ENCODE measurements around the gene SPATA13.

SPATA13 gene

GRCh38 chr13:24142453-24142852, 18.1 kb upstream of the SPATA13 start:
- no peak for DNase-seq

GRCh38 chr13:24142886-24143285, 17.6 kb upstream of the SPATA13 start:
- DNase-seq: no peak

- no peak for DNase-seq
Measured at GRCh38 chr13:24145240-24145639, 15.3 kb upstream of the SPATA13 start.

GRCh38 chr13:24145674-24146073, 14.8 kb upstream of the SPATA13 start:
- no peak for DNase-seq

- no peak for DNase-seq
Measured at GRCh38 chr13:24146961-24147569, 13.5 kb upstream of the SPATA13 start.

- DNase-seq: no peak
Measured at GRCh38 chr13:24147570-24147963, 13.0 kb upstream of the SPATA13 start.

GRCh38 chr13:24148414-24149235, 11.9 kb upstream of the SPATA13 start:
- DNase-seq: no peak

- no peak for DNase-seq
Measured at GRCh38 chr13:24149246-24150032, 11.1 kb upstream of the SPATA13 start.

GRCh38 chr13:24150572-24150971, 9.9 kb upstream of the SPATA13 start:
- no peak for DNase-seq

GRCh38 chr13:24151864-24152263, 8.7 kb upstream of the SPATA13 start:
- DNase-seq: no peak

GRCh38 chr13:24152292-24153214, 8.0 kb upstream of the SPATA13 start:
- DNase-seq: no peak

GRCh38 chr13:24153347-24153746, 7.2 kb upstream of the SPATA13 start:
- no peak for DNase-seq

GRCh38 chr13:24153979-24154701, 6.4 kb upstream of the SPATA13 start:
- no peak for DNase-seq

- DNase-seq: no peak
Measured at GRCh38 chr13:24159357-24159756, 1.2 kb upstream of the SPATA13 start.

- no peak for DNase-seq
Measured at GRCh38 chr13:24161010-24161775, 673 bp downstream of the SPATA13 start.

GRCh38 chr13:24161980-24162525, 1.5 kb downstream of the SPATA13 start:
- no peak for DNase-seq

- DNase-seq: no peak
Measured at GRCh38 chr13:24162604-24163003, 2.1 kb downstream of the SPATA13 start.

- no peak for DNase-seq
Measured at GRCh38 chr13:24165746-24166145, 5.2 kb downstream of the SPATA13 start.

- DNase-seq: no peak
Measured at GRCh38 chr13:24166561-24166960, 6.0 kb downstream of the SPATA13 start.

- DNase-seq: no peak
Measured at GRCh38 chr13:24167666-24168391, 7.3 kb downstream of the SPATA13 start.

Measured in activated effector memory CD4-positive, alpha-beta T cell treated with Interleukin-2 at 50 U/mL for 16 hours (primary cell).